Heart right ventricle (tissue), 16 donors: ENCODE data around the gene PHACTR3. TPM values are rescaled to one million over a fixed set of nuclear protein-coding genes. Genes with fewer than 3 reads are reported as not detected.

Source experiments
- ATAC-seq, 8 donors: fragments of 200-7000 bp; cut with Tn5 transposase; one replicate each; pipeline ENCODE4 v1.9.1; 2020; ENCODE audit warnings: mild to moderate bottlenecking in 8 of 8, moderate library complexity in 8 of 8, moderate number of reproducible peaks in 1 of 8
- DNase-seq, 2 donors: peaks; one replicate each; pipeline ENCODE4 v3.0.0-alpha.2; 2020
- H3K27ac ChIP-seq, 10 donors: fragments of 200-600 bp; sonication (generic) in 2 of 10; one replicate each; pipeline versions ENCODE4 v1.5.0 to v1.8.0; 2020 to 2022; ENCODE audit warnings: mild to moderate bottlenecking in 3 of 10
- H3K27me3 ChIP-seq, 7 donors: fragments of 200-600 bp; one replicate each; pipeline ENCODE4 v1.8.0; 2021 to 2022; ENCODE audit warnings: mild to moderate bottlenecking in 2 of 7
- H3K36me3 ChIP-seq, 9 donors: fragments of 200-600 bp; sonication (generic) in 1 of 9; one replicate each; pipeline versions ENCODE4 v1.5.0 to v1.8.0; 2020 to 2022; ENCODE audit warnings: mild to moderate bottlenecking in 2 of 9
- H3K4me1 ChIP-seq, 9 donors: fragments of 200-600 bp; sonication (generic) in 1 of 9; one replicate each; pipeline versions ENCODE4 v1.5.0 to v1.8.0; 2020 to 2022; ENCODE audit warnings: mild to moderate bottlenecking in 4 of 9
- H3K4me3 ChIP-seq, 10 donors: fragments of 200-600 bp; sonication (generic) in 2 of 10; one replicate each; pipeline versions ENCODE4 v1.5.0 to v1.8.0; 2020 to 2022; ENCODE audit warnings: mild to moderate bottlenecking in 7 of 10, moderate library complexity in 2 of 10
- H3K9me3 ChIP-seq, 11 donors: fragments of 200-600 bp in 10 of 11; sonication (generic) in 2 of 11; one replicate each; pipeline versions ENCODE4 v1.5.0 to v1.8.0; 2013 to 2022; ENCODE audit warnings: mild to moderate bottlenecking in 2 of 11, control low read depth in 1 of 11, moderate library complexity in 1 of 11
- WGBS, 2 donors: extraction: QIAGEN DNeasy Blood & Tissue Kit; methylation state at CpG; one replicate each; pipeline ENCODE4 v1.1.7; 2013; ENCODE audit warnings: inconsistent platforms in 1 of 2; 5-methylcytosine and 5-hydroxymethylcytosine counted together
- intact Hi-C, 10 donors: fragments of 100-400 bp; cut with DNase I; formaldehyde crosslinking; loops; one replicate each; pipeline versions ENCODE4 v1.11.1 to v1.14.2; 2022
- polyA plus RNA-seq, 2 donors: library from polyadenylated mRNA; stranded (reverse); fragments of 200-250 nt; gene quantifications; one replicate each; pipeline ENCODE4 v1.2.3, GENCODE V29; 2013
- total RNA-seq, 10 donors: library from RNA; stranded (reverse); fragmentation: NEBNext Ultra II Directional in 3 of 10; extraction: Animal tissue kit (Norgen Biotek cat#: 25700) in 3 of 10; gene quantifications; one replicate each; pipeline versions ENCODE4 v1.2.1 to v1.2.4, GENCODE V29; 2021 to 2023
- TF ChIP-seq, protein P1 (sequence below), 9 donors: fragments of 200-600 bp; sonication (generic) in 2 of 9; IDR thresholded peaks; one replicate each; pipeline versions ENCODE4 v1.5.0 to v1.8.0; 2021 to 2022; ENCODE audit warnings: antibody characterized with exemption in 9 of 9, mild to moderate bottlenecking in 5 of 9, moderate library complexity in 1 of 9
- donor health status: Arrhythmogenic right ventricular cardiomyopathy.
- donor health status: ischemic (EF 13 %, LVEDD 7.1; RV severe dilation, severe dysfunction).
- donor health status: healthy with polysubstance abuse.
- donor health status: DM: no; HTN: yes; CAD: no.
- donor health status: DM: no; HTN: no; CAD: no.
- donor health status: ischemic (EF 25% LVEDD 6.9; RV normal size, moderate dysfunction).
- donor health status: ischemic (EF 25% LVEDD 5.7; RV mildly dilated, moderate dysfunction).
- donor health status: healthy.
- donor health status: DM: yes; HTN: yes; CAD: no.
- donor health status: Ischemic cardiomyopathy.
- donor health status: ischemic (EF 35%, LVEDD 5.7; RV mildly dilated, moderate dysfunction).
- donor health status: nonischemic (EF 11% LVEDD 7.7; RV severe dilation, severe dysfunction).
- donor health status: DM: yes; HTN: yes; CAD: no.
- donor health status: PGD.
- donor health status: ischemic (EF 29% LVEDD 5.4; RV normal size, mild dysfunction).
- donor health status: nonischemic (EF 23%, LVEDD 6.1; RV moderate dilation, normal function).

The PHACTR3 gene
- total and polyA plus RNA-seq, 12 donors: 0.51 to 24.1 (median 3.7) TPM

GRCh38 chr20:59821201-59821600 lies 216.9 kb downstream of the PHACTR3 start:
- H3K27me3 ChIP-seq: peaks cover 0 to 4% (median 0%) of the 10 kb centered on the region in 7 donors
- TF ChIP-seq, protein P1, sequence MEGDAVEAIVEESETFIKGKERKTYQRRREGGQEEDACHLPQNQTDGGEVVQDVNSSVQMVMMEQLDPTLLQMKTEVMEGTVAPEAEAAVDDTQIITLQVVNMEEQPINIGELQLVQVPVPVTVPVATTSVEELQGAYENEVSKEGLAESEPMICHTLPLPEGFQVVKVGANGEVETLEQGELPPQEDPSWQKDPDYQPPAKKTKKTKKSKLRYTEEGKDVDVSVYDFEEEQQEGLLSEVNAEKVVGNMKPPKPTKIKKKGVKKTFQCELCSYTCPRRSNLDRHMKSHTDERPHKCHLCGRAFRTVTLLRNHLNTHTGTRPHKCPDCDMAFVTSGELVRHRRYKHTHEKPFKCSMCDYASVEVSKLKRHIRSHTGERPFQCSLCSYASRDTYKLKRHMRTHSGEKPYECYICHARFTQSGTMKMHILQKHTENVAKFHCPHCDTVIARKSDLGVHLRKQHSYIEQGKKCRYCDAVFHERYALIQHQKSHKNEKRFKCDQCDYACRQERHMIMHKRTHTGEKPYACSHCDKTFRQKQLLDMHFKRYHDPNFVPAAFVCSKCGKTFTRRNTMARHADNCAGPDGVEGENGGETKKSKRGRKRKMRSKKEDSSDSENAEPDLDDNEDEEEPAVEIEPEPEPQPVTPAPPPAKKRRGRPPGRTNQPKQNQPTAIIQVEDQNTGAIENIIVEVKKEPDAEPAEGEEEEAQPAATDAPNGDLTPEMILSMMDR (IDR thresholded peaks at IDR 0.05): no peak
- no peak overlapping the region for H3K27ac ChIP-seq
- H3K9me3 ChIP-seq: no peaks in the 10 kb centered on the region
- H3K4me1 ChIP-seq: peaks cover 3 to 20% (median 12%) of the 10 kb centered on the region in 9 donors
- H3K4me3 ChIP-seq: no peak overlapping the region
- H3K36me3 ChIP-seq: no peaks in the 10 kb centered on the region
- DNase-seq (no peak), ATAC-seq (no peak)
- WGBS, 2 donors: 96 to 98% methylated on average over 7 of the region's 7 CpGs
- intact Hi-C loops: no loop called here

DNA sequence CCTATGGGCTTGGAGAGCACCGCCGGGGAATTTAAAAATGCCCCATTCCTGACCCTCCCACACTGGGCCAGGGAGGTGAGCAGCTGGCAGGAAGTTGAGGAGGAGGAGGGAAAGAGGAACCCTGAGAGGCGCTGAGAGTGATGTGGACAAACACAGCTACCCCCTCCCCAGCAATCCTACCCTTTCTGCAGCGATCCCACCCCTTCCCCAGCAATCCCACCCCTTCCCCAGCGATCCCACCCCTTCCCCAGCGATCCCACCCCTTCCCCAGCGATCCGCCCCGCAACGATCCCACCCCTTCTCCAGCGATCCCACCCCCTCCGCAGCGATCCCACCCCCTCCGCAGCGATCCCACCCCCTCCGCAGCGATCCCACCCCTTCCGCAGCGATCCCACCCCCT lies 217.4 kb downstream of the PHACTR3 start:
- no peaks in the 10 kb centered on the region for H3K36me3 ChIP-seq
- H3K27ac ChIP-seq: no peak overlapping the region
- ATAC-seq (no peak), DNase-seq (no peak)
- H3K4me3 ChIP-seq: no peak overlapping the region
- WGBS, 2 donors: 87 to 89% methylated on average over 15 to 18 of the region's 19 CpGs
- peaks cover 3 to 20% (median 12%) of the 10 kb centered on the region in 9 donors for H3K4me1 ChIP-seq
- intact Hi-C loops: no loop called here
- TF ChIP-seq, protein P1 (IDR thresholded peaks at IDR 0.05): no peak
- H3K27me3 ChIP-seq: peaks cover 0 to 4% (median 0%) of the 10 kb centered on the region in 7 donors
- no peaks in the 10 kb centered on the region for H3K9me3 ChIP-seq

DNA sequence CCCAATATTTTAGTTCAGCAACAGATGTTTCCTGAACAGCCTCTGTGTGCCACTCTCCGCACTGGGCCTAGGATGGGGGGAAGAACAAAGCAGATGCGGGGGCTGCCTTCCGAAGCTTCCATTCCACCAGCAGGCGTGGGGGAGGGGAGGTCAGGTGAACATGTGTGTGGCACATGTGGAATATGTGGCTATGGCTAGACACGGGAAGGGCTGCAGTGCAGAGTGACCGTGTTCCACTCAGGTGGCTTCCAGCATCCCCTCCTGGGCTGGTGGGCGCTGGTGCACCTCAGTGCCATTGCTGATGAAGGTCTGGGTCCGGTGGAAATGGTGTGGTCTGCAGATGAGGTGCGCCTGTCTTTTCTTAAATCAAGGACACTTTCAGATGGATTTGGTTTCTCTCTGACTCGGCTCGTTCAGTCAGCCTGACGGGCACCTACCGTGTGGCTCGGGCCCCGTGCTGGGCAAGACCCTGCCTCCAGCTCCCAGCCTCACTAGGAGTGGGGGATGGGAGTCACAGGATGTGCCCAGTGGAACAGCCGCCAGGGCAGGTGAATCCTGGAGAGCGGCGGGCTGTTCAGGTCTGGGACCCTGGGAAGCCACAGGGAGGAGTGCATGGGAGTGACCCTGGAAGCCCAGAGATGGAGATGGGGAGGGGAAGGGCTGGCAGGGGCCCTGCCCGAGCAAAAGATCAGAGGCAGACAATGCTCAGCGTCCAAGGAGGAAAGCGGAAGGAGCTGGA lies 218.1 kb downstream of the PHACTR3 start:
- ATAC-seq (no peak), DNase-seq (no peak)
- WGBS, 2 donors: 85 to 86% methylated on average over 21 of the region's 21 CpGs
- H3K36me3 ChIP-seq: no peaks in the 10 kb centered on the region
- peaks cover 3 to 20% (median 12%) of the 10 kb centered on the region in 9 donors for H3K4me1 ChIP-seq
- no peaks in the 10 kb centered on the region for H3K9me3 ChIP-seq
- peaks cover 0 to 4% (median 0%) of the 10 kb centered on the region in 7 donors for H3K27me3 ChIP-seq
- intact Hi-C loops: no loop called here
- TF ChIP-seq, protein P1 (IDR thresholded peaks at IDR 0.05): no peak
- no peak overlapping the region for H3K27ac ChIP-seq
- no peak overlapping the region for H3K4me3 ChIP-seq

DNA sequence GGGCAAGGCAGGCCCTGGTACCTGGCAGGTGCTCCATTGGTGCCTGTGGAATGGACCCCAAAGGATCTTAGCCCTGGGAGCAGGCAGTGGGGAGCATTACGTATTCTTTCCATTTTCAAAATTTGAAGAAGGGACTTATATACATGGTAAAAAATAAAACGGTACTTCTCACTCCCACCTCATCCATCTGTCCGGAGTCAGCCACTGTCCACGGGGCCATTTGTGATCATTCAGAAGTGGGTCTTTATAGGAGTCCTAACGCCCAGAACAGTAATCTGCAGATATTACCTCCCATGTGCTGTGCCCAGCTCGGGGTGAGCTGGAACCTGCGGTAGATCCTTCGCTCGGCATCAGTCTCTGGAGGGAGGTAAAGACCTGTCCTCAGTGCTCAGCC lies 218.7 kb downstream of the PHACTR3 start:
- DNase-seq (no peak), ATAC-seq (no peak)
- Histone ChIP-seq H3K27me3 (peaks cover 0 to 5% (median 0%) of the 10 kb centered on the region in 7 donors), H3K9me3 (no peaks in the 10 kb centered on the region), H3K4me1 (peaks cover 3 to 20% (median 12%) of the 10 kb centered on the region in 9 donors), H3K27ac (no peak overlapping the region), H3K4me3 (no peak overlapping the region), H3K36me3 (no peaks in the 10 kb centered on the region)
- TF ChIP-seq, protein P1 (IDR thresholded peaks at IDR 0.05): no peak
- WGBS, 2 donors: 85 to 89% methylated on average over 9 of the region's 9 CpGs
- intact Hi-C loops: no loop called here
